ENCODE measurements around the gene WDR45B. TPM values are rescaled to one million over a fixed set of nuclear protein-coding genes. Genes with fewer than 3 reads are reported as not detected.

Gene WDR45B
- total RNA-seq, 4 donors from 2014 or later: 57.3 to 81.4 (median 74.4) TPM

- intact Hi-C loops (cut with DNase I): no loop called here
- TF ChIP-seq CTCF (IDR thresholded peaks at IDR 0.05) (no peak), EP300 (IDR thresholded peaks at IDR 0.05) (no peak), POLR2AphosphoS5 (IDR thresholded peaks at IDR 0.05) (no peak), POLR2A (IDR thresholded peaks at IDR 0.05; ENCODE audit: low read depth) (no peak)
- no peak overlapping the region for H3K27ac ChIP-seq (replicated peaks in 1 of 4)
- DNase-seq (ENCODE audit: extremely low spot score): no peak
- no peak overlapping the region for H3K4me3 ChIP-seq
- no peaks in the 10 kb centered on the region for H3K9me3 ChIP-seq
- no peaks in the 10 kb centered on the region for H3K27me3 ChIP-seq
- WGBS: 85% methylated on average over 16 of the region's 31 CpGs
- no peaks in the 10 kb centered on the region for H3K4me1 ChIP-seq
- H3K36me3 ChIP-seq: peaks cover 8 to 73% (median 54%) of the 10 kb centered on the region in 4 donors
Observed at GRCh38 chr17:82661717-82662683, 13.8 kb upstream of the WDR45B start.

GRCh38 chr17:82659886-82660285, 11.6 kb upstream of the WDR45B start:
- no peak overlapping the region for H3K4me3 ChIP-seq
- TF ChIP-seq EP300 (IDR thresholded peaks at IDR 0.05) (no peak), POLR2A (IDR thresholded peaks at IDR 0.05; ENCODE audit: low read depth) (no peak), CTCF (IDR thresholded peaks at IDR 0.05) (no peak), POLR2AphosphoS5 (IDR thresholded peaks at IDR 0.05) (no peak)
- peaks cover 8 to 95% (median 59%) of the 10 kb centered on the region in 4 donors for H3K36me3 ChIP-seq
- H3K27me3 ChIP-seq: no peaks in the 10 kb centered on the region
- DNase-seq (ENCODE audit: extremely low spot score): no peak
- H3K4me1 ChIP-seq: no peaks in the 10 kb centered on the region
- H3K9me3 ChIP-seq: no peaks in the 10 kb centered on the region
- 94% methylated on average over 15 of the region's 15 CpGs for WGBS
- intact Hi-C loops (cut with DNase I): no loop called here
- no peak overlapping the region for H3K27ac ChIP-seq (replicated peaks in 1 of 4)

GRCh38 chr17:82658796-82659452, 10.7 kb upstream of the WDR45B start:
- peaks cover 8 to 89% (median 56%) of the 10 kb centered on the region in 4 donors for H3K36me3 ChIP-seq
- H3K27me3 ChIP-seq: no peaks in the 10 kb centered on the region
- no peaks in the 10 kb centered on the region for H3K4me1 ChIP-seq
- H3K9me3 ChIP-seq: no peaks in the 10 kb centered on the region
- WGBS: 97% methylated on average over 33 of the region's 36 CpGs
- H3K4me3 ChIP-seq: no peak overlapping the region
- no peak for DNase-seq (ENCODE audit: extremely low spot score)
- intact Hi-C loops (cut with DNase I): no loop called here
- no peak overlapping the region for H3K27ac ChIP-seq (replicated peaks in 1 of 4)
- TF ChIP-seq EP300 (IDR thresholded peaks at IDR 0.05): no peak
- no peak for TF ChIP-seq POLR2AphosphoS5 (IDR thresholded peaks at IDR 0.05)
- TF ChIP-seq CTCF (IDR thresholded peaks at IDR 0.05): no peak
- TF ChIP-seq POLR2A (IDR thresholded peaks at IDR 0.05; ENCODE audit: low read depth): no peak

- no peak for TF ChIP-seq EP300 (IDR thresholded peaks at IDR 0.05)
- TF ChIP-seq POLR2AphosphoS5 (IDR thresholded peaks at IDR 0.05): no peak
- no peak for TF ChIP-seq CTCF (IDR thresholded peaks at IDR 0.05)
- TF ChIP-seq POLR2A (IDR thresholded peaks at IDR 0.05; ENCODE audit: low read depth): no peak
- 93% methylated on average over 3 of the region's 23 CpGs for WGBS
- no peaks in the 10 kb centered on the region for H3K4me1 ChIP-seq
- H3K27me3 ChIP-seq: no peaks in the 10 kb centered on the region
- H3K27ac ChIP-seq (replicated peaks in 1 of 4): no peak overlapping the region
- no peaks in the 10 kb centered on the region for H3K9me3 ChIP-seq
- H3K36me3 ChIP-seq: peaks cover 8 to 83% (median 50%) of the 10 kb centered on the region in 4 donors
- H3K4me3 ChIP-seq: no peak overlapping the region
- intact Hi-C loops (cut with DNase I): no loop called here
- no peak for DNase-seq (ENCODE audit: extremely low spot score)
Observed at GRCh38 chr17:82658331-82658730, 10.1 kb upstream of the WDR45B start.

Data from esophagus muscularis mucosa (tissue), 4 donors.